Fibroblast of lung (primary cell): Measurements from ENCODE around the gene IGHMBP2. TPM values are rescaled to one million over a fixed set of nuclear protein-coding genes. Genes with fewer than 3 reads are reported as not detected.
"Not testable (repeated sequence)": the region's sequence is repeated elsewhere in the genome, so short reads cannot be mapped to it uniquely, and the experiment has no call there.

Source experiments
- DNase-seq, 2 donors: peaks; one replicate each; pipeline versions ENCODE4 v3.0.0 to v3.0.0-alpha.2; 2010; ENCODE audit warnings: low read depth in 2 of 2
- H2AFZ ChIP-seq: 2 replicates; pipeline ENCODE4 v1.5.1; 2012; ENCODE audit warnings: low read length, control low read depth, inconsistent platforms
- H3K27ac ChIP-seq: 2 replicates; pipeline ENCODE4 v1.5.1; 2011; ENCODE audit warnings: low read length, control low read depth; ENCODE audit not compliant: insufficient read depth
- H3K27me3 ChIP-seq: 2 replicates; pipeline ENCODE4 v1.5.1; 2011; ENCODE audit warnings: mild to moderate bottlenecking, low read length; ENCODE audit not compliant: control insufficient read depth, insufficient read depth
- H3K36me3 ChIP-seq: 2 replicates; pipeline ENCODE4 v1.5.1; 2011; ENCODE audit warnings: low read length; ENCODE audit not compliant: control insufficient read depth, insufficient read depth
- H3K4me1 ChIP-seq: 2 replicates; pipeline ENCODE4 v1.5.1; 2011; ENCODE audit warnings: low read length; ENCODE audit not compliant: control insufficient read depth, insufficient read depth; ENCODE audit errors: extremely low read depth
- H3K4me2 ChIP-seq: 2 replicates; pipeline ENCODE4 v1.5.1; 2011; ENCODE audit warnings: low read length, control low read depth; ENCODE audit not compliant: insufficient read depth; ENCODE audit errors: extremely low read depth
- H3K4me3 ChIP-seq, 4 experiments: fragments of 200-600 bp in 1 of 4; sonication (generic) in 1 of 4; replicated peaks in 1 of 4; 2 replicates each; pipeline ENCODE4 v1.5.1; 2011 to 2016; ENCODE audit warnings: low read length in 4 of 4, low read depth in 3 of 4, mild to moderate bottlenecking in 3 of 4, control low read depth in 2 of 4, inconsistent platforms in 1 of 4, mixed read lengths in 1 of 4; ENCODE audit not compliant: insufficient read depth in 1 of 4; ENCODE audit errors: control extremely low read depth in 1 of 4
- H3K79me2 ChIP-seq: 2 replicates; pipeline ENCODE4 v1.5.1; 2012; ENCODE audit warnings: mild to moderate bottlenecking, low read length, inconsistent platforms; ENCODE audit not compliant: control insufficient read depth, insufficient read depth
- H3K9ac ChIP-seq: 2 replicates; pipeline ENCODE4 v1.5.1; 2011; ENCODE audit warnings: mild to moderate bottlenecking, low read length, control low read depth; ENCODE audit not compliant: insufficient read depth
- H3K9me3 ChIP-seq: 2 replicates; pipeline ENCODE4 v1.5.1; 2012; ENCODE audit warnings: low read depth, low read length; ENCODE audit not compliant: control insufficient read depth, insufficient read depth
- H4K20me1 ChIP-seq: 2 replicates; pipeline ENCODE4 v1.5.1; 2011; ENCODE audit warnings: low read length; ENCODE audit not compliant: control insufficient read depth, insufficient read depth; ENCODE audit errors: extremely low read depth
- CTCF ChIP-seq, 2 donors: IDR thresholded peaks in 1 of 2; conservative IDR thresholded peaks in 1 of 2; 1 replicate in 1 of 2; 2 replicates in 1 of 2; pipeline ENCODE4 v1.5.1; 2011 to 2012; ENCODE audit warnings: low read length in 2 of 2, control low read depth in 1 of 2, inconsistent platforms in 1 of 2, low read depth in 1 of 2, mild to moderate bottlenecking in 1 of 2
- EZH2 ChIP-seq: IDR thresholded peaks from 2 replicates; pipeline ENCODE4 v1.5.1; 2012; ENCODE audit warnings: low read length, control low read depth, mild to moderate bottlenecking; ENCODE audit errors: missing control alignments
- polyA plus RNA-seq, 2 donors: library from polyadenylated mRNA; depleted of rRNA in 1 of 2; stranded (reverse) in 1 of 2; unstranded in 1 of 2; fragments of >200 nt; gene quantifications; 2 replicates each; pipeline ENCODE4 v1.2.1, GENCODE V29; 2011 to 2012; ENCODE audit warnings: missing spikeins in 1 of 2
- total RNA-seq: library from RNA; depleted of rRNA; stranded (reverse); fragments of >200 nt; gene quantifications from 2 replicates; pipeline ENCODE4 v1.2.1, GENCODE V29; 2014

IGHMBP2 gene
- total and polyA plus RNA-seq, 2 donors (not counting 1 experiment from before 2014, with no cell fraction given): 5.2 to 8.6 TPM

DNA sequence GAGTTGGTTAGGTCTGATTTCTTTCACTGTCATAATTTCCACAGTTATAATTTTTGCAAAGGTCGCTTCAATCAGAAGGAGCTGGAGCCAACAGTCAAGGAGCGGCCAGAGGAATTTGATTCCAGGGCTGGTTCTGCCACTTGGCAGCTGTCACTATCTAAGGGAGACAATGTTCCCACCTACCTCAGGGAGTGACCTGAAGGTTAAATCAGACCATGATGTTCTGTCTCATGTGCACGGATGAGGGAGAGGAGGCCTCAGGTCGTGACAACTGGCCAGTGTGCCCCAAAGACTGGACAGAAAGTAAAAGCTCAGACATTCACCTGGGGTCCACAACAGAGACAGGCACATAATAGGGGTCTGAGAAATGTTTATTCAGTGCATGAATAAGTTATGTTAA is 69.5 kb downstream of the IGHMBP2 start:
- H3K27me3 ChIP-seq: peaks cover 7% of the 10 kb centered on the region
- H2AFZ ChIP-seq: no peak overlapping the region
- no peak overlapping the region for H3K4me2 ChIP-seq
- no peak for DNase-seq
- H3K9ac ChIP-seq: no peak overlapping the region
- H3K4me1 ChIP-seq: no peaks in the 10 kb centered on the region
- no peak overlapping the region for H3K27ac ChIP-seq
- H3K9me3 ChIP-seq: no peaks in the 10 kb centered on the region
- H4K20me1 ChIP-seq: no peaks in the 10 kb centered on the region
- H3K36me3 ChIP-seq: no peaks in the 10 kb centered on the region
- H3K79me2 ChIP-seq: no peaks in the 10 kb centered on the region
- TF ChIP-seq EZH2 (no peak), CTCF (conservative IDR thresholded peaks at IDR 0.05 in 1 of 2, IDR thresholded peaks at IDR 0.05 in 1 of 2; ENCODE audit: low read depth in 1 of 2, low read length in 2 of 2) (no peak)
- no peak overlapping the region for H3K4me3 ChIP-seq

DNA sequence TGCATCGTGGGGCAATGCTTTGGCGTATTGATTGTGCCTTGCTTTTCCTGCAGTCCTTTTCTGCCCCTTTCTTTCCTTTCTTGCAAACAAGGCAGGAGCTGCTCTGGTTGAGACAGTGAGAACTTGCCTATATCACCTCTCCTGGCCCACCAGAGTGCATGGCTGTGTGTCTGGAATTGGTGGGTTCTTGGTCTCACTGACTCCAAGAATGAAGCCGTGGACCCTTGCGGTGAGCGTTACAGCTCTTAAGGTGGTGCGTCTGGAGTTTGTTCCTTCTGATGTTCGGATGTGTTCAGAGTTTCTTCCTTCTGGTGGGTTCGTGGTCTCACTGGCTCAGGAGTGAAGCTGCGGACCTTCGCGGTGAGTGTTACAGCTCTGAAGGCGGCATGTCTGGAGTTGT is 70.0 kb downstream of the IGHMBP2 start:
- H3K36me3 ChIP-seq, H2AFZ ChIP-seq, H3K27ac ChIP-seq, H4K20me1 ChIP-seq, H3K79me2 ChIP-seq, H3K9me3 ChIP-seq, DNase-seq, H3K4me2 ChIP-seq, H3K9ac ChIP-seq, H3K4me1 ChIP-seq, H3K27me3 ChIP-seq, H3K4me3 ChIP-seq: not testable (repeated sequence)

GRCh38 chr11:68974421-68975194 is 70.9 kb downstream of the IGHMBP2 start:
- H3K27me3 ChIP-seq: peaks cover 6% of the 10 kb centered on the region
- H3K4me3 ChIP-seq: no peak overlapping the region
- TF ChIP-seq CTCF (conservative IDR thresholded peaks at IDR 0.05 in 1 of 2, IDR thresholded peaks at IDR 0.05 in 1 of 2; ENCODE audit: low read depth in 1 of 2, low read length in 2 of 2) (no peak), EZH2 (no peak)
- peak; percentile 9 to 15 for DNase-seq
- no peaks in the 10 kb centered on the region for H3K36me3 ChIP-seq
- no peaks in the 10 kb centered on the region for H3K4me1 ChIP-seq
- no peak overlapping the region for H2AFZ ChIP-seq
- H3K4me2 ChIP-seq: no peak overlapping the region
- no peak overlapping the region for H3K27ac ChIP-seq
- no peaks in the 10 kb centered on the region for H4K20me1 ChIP-seq
- H3K9me3 ChIP-seq: no peaks in the 10 kb centered on the region
- H3K9ac ChIP-seq: no peak overlapping the region
- H3K79me2 ChIP-seq: no peaks in the 10 kb centered on the region
